ENCODE measurements around the gene SBSN.
"Not testable (repeated sequence)": the region's sequence is repeated elsewhere in the genome, so short reads cannot be mapped to it uniquely, and the experiment has no call there.

Gene SBSN

DNA sequence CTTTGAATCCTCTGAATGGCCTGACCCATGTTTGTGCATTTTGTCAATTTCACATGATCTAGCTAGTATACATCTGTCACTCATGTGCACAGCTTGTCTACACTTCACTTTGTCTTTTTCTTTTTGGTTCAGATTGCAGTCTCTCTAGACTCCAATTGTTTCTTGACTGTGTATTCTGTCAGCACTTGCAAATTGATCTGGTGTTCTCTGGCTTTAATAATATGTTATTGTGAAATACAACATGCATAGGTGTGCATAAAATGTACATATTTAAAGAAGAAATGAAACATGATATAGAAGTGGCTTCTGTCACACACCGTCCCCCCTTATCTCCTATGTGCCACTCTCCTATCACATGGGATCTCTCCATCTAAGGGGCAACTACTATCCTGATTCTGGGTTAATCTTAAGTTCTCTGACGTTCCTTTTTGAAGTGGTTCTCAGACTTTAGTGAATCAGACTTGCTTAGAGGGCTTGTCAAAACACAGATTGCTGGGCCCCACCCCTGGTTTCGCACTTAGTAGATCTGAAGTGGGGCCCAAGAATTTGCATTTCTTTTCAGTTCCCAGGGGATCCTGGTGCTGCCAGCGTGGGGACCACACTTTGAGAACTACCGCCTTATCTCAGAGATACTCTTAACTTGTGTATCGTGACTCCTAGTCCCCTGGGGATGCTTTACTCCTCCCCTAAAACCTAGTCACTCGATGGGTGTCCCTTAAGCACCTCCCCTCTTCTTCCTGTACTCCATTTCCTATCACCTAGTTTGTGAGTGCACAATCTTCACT is 43.7 kb downstream of the SBSN start:
- H3K36me3 ChIP-seq (ENCODE audit: control insufficient read depth, insufficient read depth, low read length) = no peaks in the 10 kb centered on the region
- H2BK15ac ChIP-seq (replicated peaks; ENCODE audit: low read depth) = no peak overlapping the region
- no peaks in the 10 kb centered on the region for H3K79me1 ChIP-seq (ENCODE audit: low read length)
- H3K27me3 ChIP-seq (ENCODE audit: insufficient read depth, low read length, poor library complexity) = no peaks in the 10 kb centered on the region
- no peak overlapping the region for H3K27ac ChIP-seq (ENCODE audit: low read depth, low read length)
- no peak overlapping the region for H2AK5ac ChIP-seq (ENCODE audit: low read length)
- H3K4me3 ChIP-seq (ENCODE audit: low read length) = no peak overlapping the region
- no peak overlapping the region for H3K4ac ChIP-seq (ENCODE audit: low read depth, low read length)
- WGBS (ENCODE audit: extremely low coverage, insufficient coverage, low lambda C conversion rate) = no CpG with 5 or more reads among the region's 7 CpGs
- no peak overlapping the region for H3K9ac ChIP-seq (ENCODE audit: low read length)
- H4K5ac ChIP-seq (ENCODE audit: low read length) = no peak overlapping the region
- no peak overlapping the region for H3K18ac ChIP-seq (ENCODE audit: low read length)
- no peak overlapping the region for H2BK5ac ChIP-seq (ENCODE audit: low read length)
- peaks cover 3% of the 10 kb centered on the region for H3K4me1 ChIP-seq (ENCODE audit: control insufficient read depth, low read depth, low read length)
- H2BK120ac ChIP-seq (ENCODE audit: low read depth, low read length) = no peak overlapping the region
- peak; percentile 51 for DNase-seq
- no peaks in the 10 kb centered on the region for H3K79me2 ChIP-seq (ENCODE audit: control insufficient read depth, insufficient read depth, low read length)
- H4K8ac ChIP-seq (ENCODE audit: low read depth, low read length) = no peak overlapping the region
- H3K4me2 ChIP-seq (ENCODE audit: low read length) = no peak overlapping the region
- no peak overlapping the region for H3K56ac ChIP-seq (ENCODE audit: low read length)
- no peak overlapping the region for H3K23ac ChIP-seq (ENCODE audit: low read length)

DNA sequence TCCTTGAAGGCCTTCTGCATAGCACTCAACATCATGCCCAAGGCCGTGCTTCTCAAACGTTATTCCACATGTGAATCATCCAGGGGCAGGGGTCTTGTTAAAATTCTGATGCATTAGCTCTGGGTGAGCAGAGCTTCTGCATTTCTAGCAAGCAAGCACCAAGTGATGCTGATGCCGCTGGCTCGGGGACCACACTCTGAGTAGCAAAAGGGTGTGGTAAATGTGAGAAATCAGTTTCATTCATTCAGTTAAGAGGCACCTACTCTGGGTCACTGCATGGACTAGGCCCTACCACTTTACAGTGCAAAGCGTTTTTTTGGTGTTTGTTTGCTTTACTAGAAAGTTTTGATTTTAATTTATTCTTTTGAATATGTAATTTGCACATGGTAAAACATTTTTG is 45.0 kb downstream of the SBSN start:
- Histone ChIP-seq H3K9ac (ENCODE audit: low read length) (no peak overlapping the region), H3K4me3 (ENCODE audit: low read length) (no peak overlapping the region), H4K5ac (ENCODE audit: low read length) (no peak overlapping the region), H3K27me3 (ENCODE audit: insufficient read depth, low read length, poor library complexity) (no peaks in the 10 kb centered on the region), H3K36me3 (ENCODE audit: control insufficient read depth, insufficient read depth, low read length) (no peaks in the 10 kb centered on the region), H4K8ac (ENCODE audit: low read depth, low read length) (no peak overlapping the region), H2BK5ac (ENCODE audit: low read length) (no peak overlapping the region), H3K4ac (ENCODE audit: low read depth, low read length) (no peak overlapping the region), H2BK120ac (ENCODE audit: low read depth, low read length) (no peak overlapping the region), H3K4me2 (ENCODE audit: low read length) (no peak overlapping the region), H3K56ac (ENCODE audit: low read length) (no peak overlapping the region), H2BK15ac (replicated peaks; ENCODE audit: low read depth) (no peak overlapping the region), H3K79me2 (ENCODE audit: control insufficient read depth, insufficient read depth, low read length) (no peaks in the 10 kb centered on the region), H2AK5ac (ENCODE audit: low read length) (peak overlapping the region; percentile 35), H3K23ac (ENCODE audit: low read length) (no peak overlapping the region), H3K18ac (ENCODE audit: low read length) (no peak overlapping the region), H3K79me1 (ENCODE audit: low read length) (no peaks in the 10 kb centered on the region), H3K4me1 (ENCODE audit: control insufficient read depth, low read depth, low read length) (peaks cover 3% of the 10 kb centered on the region), H3K27ac (ENCODE audit: low read depth, low read length) (no peak overlapping the region)
- DNase-seq = no peak
- no CpG with 5 or more reads among the region's 5 CpGs for WGBS (ENCODE audit: extremely low coverage, insufficient coverage, low lambda C conversion rate)

DNA sequence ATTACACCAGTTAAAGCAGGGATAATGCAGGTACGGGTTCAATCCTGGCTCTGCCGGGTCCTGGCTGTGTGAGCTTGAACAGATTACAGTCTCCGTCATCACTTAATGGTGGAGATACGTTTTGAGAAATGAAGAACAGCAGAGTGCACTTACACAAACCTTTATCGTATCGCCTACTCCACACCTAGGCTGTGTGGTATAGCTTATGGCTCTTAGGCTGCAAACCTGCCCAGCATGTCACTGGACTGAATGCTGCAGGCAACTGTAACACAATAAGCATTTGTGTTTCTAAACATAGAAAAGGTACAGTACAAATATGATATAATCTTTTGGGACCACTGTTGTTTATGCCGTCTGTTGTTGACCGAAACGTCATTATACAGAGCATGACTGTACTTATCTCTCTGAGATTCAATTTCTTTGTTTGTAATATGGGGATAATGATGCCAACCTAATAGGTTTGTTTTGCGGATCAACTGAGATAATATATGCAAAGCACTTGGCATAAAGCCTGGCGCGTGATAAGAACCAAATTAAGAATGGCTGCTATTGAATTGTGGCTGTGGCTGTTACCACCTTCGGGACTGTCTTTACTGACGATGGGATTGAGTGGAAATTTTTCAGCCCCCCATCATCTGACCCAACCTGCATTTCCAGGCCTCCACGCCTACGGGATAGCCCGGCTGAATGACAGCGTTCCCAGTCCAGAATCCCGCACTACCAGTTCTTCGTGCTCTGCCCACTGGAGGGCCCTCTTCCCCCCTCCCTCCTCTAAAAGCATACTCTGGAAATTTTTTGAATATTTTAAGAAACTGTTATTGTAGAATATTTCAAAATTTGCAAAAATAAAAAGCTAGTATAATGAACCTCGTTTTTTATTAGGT is 49.1 kb downstream of the SBSN start:
- Histone ChIP-seq H2AK5ac (ENCODE audit: low read length) (no peak overlapping the region), H3K4me1 (ENCODE audit: control insufficient read depth, low read depth, low read length) (peaks cover 5% of the 10 kb centered on the region), H3K27ac (ENCODE audit: low read depth, low read length) (no peak overlapping the region), H2BK120ac (ENCODE audit: low read depth, low read length) (no peak overlapping the region), H3K4me3 (ENCODE audit: low read length) (no peak overlapping the region), H3K79me2 (ENCODE audit: control insufficient read depth, insufficient read depth, low read length) (no peaks in the 10 kb centered on the region), H3K9ac (ENCODE audit: low read length) (no peak overlapping the region), H2BK15ac (replicated peaks; ENCODE audit: low read depth) (no peak overlapping the region), H3K27me3 (ENCODE audit: insufficient read depth, low read length, poor library complexity) (no peaks in the 10 kb centered on the region), H3K4me2 (ENCODE audit: low read length) (no peak overlapping the region), H3K4ac (ENCODE audit: low read depth, low read length) (no peak overlapping the region), H3K79me1 (ENCODE audit: low read length) (no peaks in the 10 kb centered on the region), H4K8ac (ENCODE audit: low read depth, low read length) (no peak overlapping the region), H3K56ac (ENCODE audit: low read length) (peak overlapping the region; percentile 57), H3K23ac (ENCODE audit: low read length) (no peak overlapping the region), H2BK5ac (ENCODE audit: low read length) (no peak overlapping the region), H3K18ac (ENCODE audit: low read length) (peak overlapping the region; percentile 20), H3K36me3 (ENCODE audit: control insufficient read depth, insufficient read depth, low read length) (no peaks in the 10 kb centered on the region), H4K5ac (ENCODE audit: low read length) (no peak overlapping the region)
- WGBS (ENCODE audit: extremely low coverage, insufficient coverage, low lambda C conversion rate) = no CpG with 5 or more reads among the region's 21 CpGs
- DNase-seq = no peak

DNA sequence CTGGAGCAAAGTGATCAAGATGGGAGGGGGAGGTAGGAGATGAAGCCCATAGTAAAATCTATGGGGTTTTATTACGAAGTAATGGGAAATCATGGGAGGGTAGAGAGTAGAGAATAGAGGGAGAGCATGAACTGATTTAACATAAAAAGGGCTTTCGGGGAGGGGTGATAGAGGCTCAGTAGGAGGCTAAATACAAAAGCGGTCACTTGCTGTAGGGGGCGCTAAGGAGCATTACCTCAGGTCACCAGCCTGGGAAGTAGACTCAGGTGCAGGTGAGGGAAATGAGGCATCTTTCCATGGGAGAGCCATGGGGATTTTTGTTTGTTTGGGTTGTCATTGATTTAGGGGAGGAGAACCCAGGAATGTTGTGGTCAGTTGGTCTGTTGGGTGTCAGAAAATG is 52.0 kb downstream of the SBSN start:
- Histone ChIP-seq H3K36me3 (ENCODE audit: control insufficient read depth, insufficient read depth, low read length) (no peaks in the 10 kb centered on the region), H3K4me3 (ENCODE audit: low read length) (no peak overlapping the region), H3K27me3 (ENCODE audit: insufficient read depth, low read length, poor library complexity) (no peaks in the 10 kb centered on the region), H3K18ac (ENCODE audit: low read length) (no peak overlapping the region), H3K79me1 (ENCODE audit: low read length) (no peaks in the 10 kb centered on the region), H3K23ac (ENCODE audit: low read length) (no peak overlapping the region), H4K5ac (ENCODE audit: low read length) (no peak overlapping the region), H3K4me2 (ENCODE audit: low read length) (no peak overlapping the region), H2AK5ac (ENCODE audit: low read length) (peak overlapping the region; percentile 59), H4K8ac (ENCODE audit: low read depth, low read length) (no peak overlapping the region), H3K4ac (ENCODE audit: low read depth, low read length) (no peak overlapping the region), H3K56ac (ENCODE audit: low read length) (peak overlapping the region; percentile 44), H3K9ac (ENCODE audit: low read length) (no peak overlapping the region), H3K79me2 (ENCODE audit: control insufficient read depth, insufficient read depth, low read length) (no peaks in the 10 kb centered on the region), H3K4me1 (ENCODE audit: control insufficient read depth, low read depth, low read length) (peaks cover 10% of the 10 kb centered on the region), H3K27ac (ENCODE audit: low read depth, low read length) (no peak overlapping the region), H2BK5ac (ENCODE audit: low read length) (peak overlapping the region; percentile 17), H2BK120ac (ENCODE audit: low read depth, low read length) (no peak overlapping the region), H2BK15ac (replicated peaks; ENCODE audit: low read depth) (no peak overlapping the region)
- no CpG with 5 or more reads among the region's 4 CpGs for WGBS (ENCODE audit: extremely low coverage, insufficient coverage, low lambda C conversion rate)
- DNase-seq = peak; percentile 49

DNA sequence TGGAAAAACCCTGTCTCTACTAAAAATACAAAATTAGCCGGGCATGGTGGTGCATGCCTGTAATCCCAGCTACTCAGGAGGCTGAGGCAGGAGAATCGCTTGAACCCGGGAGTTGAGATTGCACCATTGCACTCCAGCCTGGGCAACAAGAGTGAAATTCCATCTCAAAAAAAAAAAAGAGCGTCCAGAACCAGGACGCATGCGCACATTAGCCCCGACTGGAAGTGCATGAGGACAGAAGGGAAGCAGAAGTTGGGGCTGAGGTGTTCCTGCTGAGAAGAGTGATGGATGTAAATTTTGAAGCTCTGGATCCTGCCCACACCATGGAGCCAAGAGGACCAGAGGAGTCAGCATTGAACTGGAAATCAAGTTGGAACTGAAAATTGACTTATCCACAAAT is 53.5 kb downstream of the SBSN start:
- H3K79me1 ChIP-seq (ENCODE audit: low read length); H3K27me3 ChIP-seq (ENCODE audit: insufficient read depth, low read length, poor library complexity); H3K36me3 ChIP-seq (ENCODE audit: control insufficient read depth, insufficient read depth, low read length); H4K8ac ChIP-seq (ENCODE audit: low read depth, low read length); H3K27ac ChIP-seq (ENCODE audit: low read depth, low read length); H3K4me3 ChIP-seq (ENCODE audit: low read length); H3K79me2 ChIP-seq (ENCODE audit: control insufficient read depth, insufficient read depth, low read length); DNase-seq; H4K5ac ChIP-seq (ENCODE audit: low read length); H3K4ac ChIP-seq (ENCODE audit: low read depth, low read length); H3K18ac ChIP-seq (ENCODE audit: low read length); H3K23ac ChIP-seq (ENCODE audit: low read length); H3K9ac ChIP-seq (ENCODE audit: low read length); H2BK15ac ChIP-seq (replicated peaks; ENCODE audit: low read depth); H2BK5ac ChIP-seq (ENCODE audit: low read length); H3K4me2 ChIP-seq (ENCODE audit: low read length); H2BK120ac ChIP-seq (ENCODE audit: low read depth, low read length): not testable (repeated sequence)
- Histone ChIP-seq H2AK5ac (ENCODE audit: low read length) (peak overlapping the region; percentile 74), H3K4me1 (ENCODE audit: control insufficient read depth, low read depth, low read length) (peaks cover 13% of the 10 kb centered on the region), H3K56ac (ENCODE audit: low read length) (peak overlapping the region; percentile 22)
- WGBS (ENCODE audit: extremely low coverage, insufficient coverage, low lambda C conversion rate) = no CpG with 5 or more reads among the region's 7 CpGs
